K562 (cell line): Measurements from ENCODE around the gene SCNN1B. TPM values are rescaled to one million over a fixed set of nuclear protein-coding genes. Genes with fewer than 3 reads are reported as not detected.

Experiments
- ATAC-seq: fragments of 200-7000 bp; cut with Tn5 transposase; 3 replicates; pipeline ENCODE4 v1.9.1; 2020; ENCODE audit warnings: moderate library complexity
- BruUV-seq: library from RNA; stranded (reverse); fragments of 400-500 nt; replicated peaks from 2 replicates; lab custom pipeline; 2021; lab: Mats Ljungman, UMichigan
- CTCF ChIA-PET: fragments of 300-600 bp; formaldehyde crosslinking; extraction: SDS; loops from one replicate; lab custom pipeline; 2021; ENCODE audit warnings: low intra/inter-chr PET ratio; lab: Yijun Ruan, JAX
- POLR2A ChIA-PET: fragments of 300-600, 350-650 bp; sonication (Branson Sonifier 250); formaldehyde crosslinking; extraction: SDS; loops from one replicate; lab custom pipeline; 2021; ENCODE audit warnings: antibody characterized with exemption, inconsistent platforms; lab: Yijun Ruan, JAX
- DNase-seq, 4 experiments: peaks; one replicate each; pipeline versions ENCODE4 v3.0.0 to v3.0.0-alpha.2; 2011 to 2018; ENCODE audit warnings: low spot score in 3 of 4, mixed read lengths in 3 of 4; ENCODE audit errors: extremely low read depth in 1 of 4
- FAIRE-seq: peaks from 2 replicates; lab custom pipeline; 2011; peaks lifted over from hg19 to GRCh38; lab: Jason Lieb, UNC
- H2AFZ ChIP-seq: 2 replicates; pipeline ENCODE4 v1.6.0; 2011; ENCODE audit warnings: low read depth, low read length, control low read depth, inconsistent platforms
- H3K27ac ChIP-seq: fragments of 200-600 bp; 3 replicates; pipeline ENCODE4 v1.8.0; 2011; ENCODE audit warnings: low read depth, mild to moderate bottlenecking, control low read depth, inconsistent platforms, low read length, moderate library complexity, mixed read lengths; ENCODE audit errors: extremely low read depth
- H3K27me3 ChIP-seq, 2 experiments: fragments of 300-600 bp in 1 of 2; 2 replicates in 1 of 2; 3 replicates in 1 of 2; pipeline versions ENCODE4 v1.6.0 to v1.8.0; 2011; ENCODE audit warnings: inconsistent platforms in 2 of 2, low read length in 2 of 2, mild to moderate bottlenecking in 1 of 2, mixed read lengths in 1 of 2, moderate library complexity in 1 of 2; ENCODE audit not compliant: control insufficient read depth in 2 of 2, insufficient read depth in 2 of 2
- H3K36me3 ChIP-seq: fragments of 300-600 bp; 3 replicates; pipeline ENCODE4 v1.8.0; 2011; ENCODE audit warnings: mild to moderate bottlenecking, low read length, inconsistent platforms; ENCODE audit not compliant: control insufficient read depth, insufficient read depth
- H3K4me1 ChIP-seq, 2 experiments: fragments of 200-600 bp in 1 of 2; replicated peaks in 1 of 2; 2 replicates in 1 of 2; 3 replicates in 1 of 2; pipeline versions ENCODE4 v1.5.1 to v1.8.0; 2011; ENCODE audit warnings: inconsistent platforms in 2 of 2, low read length in 2 of 2, mild to moderate bottlenecking in 1 of 2, mixed read lengths in 1 of 2, moderate library complexity in 1 of 2; ENCODE audit not compliant: control insufficient read depth in 2 of 2, insufficient read depth in 2 of 2
- H3K4me2 ChIP-seq: 2 replicates; pipeline ENCODE4 v1.6.1; 2011; ENCODE audit warnings: low read length, control low read depth, inconsistent platforms, mixed read lengths; ENCODE audit not compliant: insufficient read depth
- H3K4me3 ChIP-seq: fragments of 200-600 bp; sonication (generic), shearing (Covaris generic); 2 replicates; pipeline ENCODE4 v1.5.1; 2016; ENCODE audit warnings: control low read depth, inconsistent platforms
- H3K79me2 ChIP-seq: fragments of 200-600 bp; 3 replicates; pipeline ENCODE4 v1.8.0; 2011; ENCODE audit warnings: low read length, inconsistent platforms; ENCODE audit not compliant: control insufficient read depth, insufficient read depth
- H3K9ac ChIP-seq, 2 experiments: 2 replicates each; pipeline versions ENCODE4 v1.6.0 to v1.6.1; 2011; ENCODE audit warnings: low read depth in 2 of 2, low read length in 2 of 2, control low read depth in 1 of 2, inconsistent platforms in 1 of 2, mild to moderate bottlenecking in 1 of 2, mixed read lengths in 1 of 2; ENCODE audit not compliant: insufficient read depth in 1 of 2
- H3K9me1 ChIP-seq: one replicate; pipeline ENCODE4 v1.6.0; 2011; ENCODE audit warnings: inconsistent platforms, mild to moderate bottlenecking, low read length, moderate library complexity; ENCODE audit not compliant: control insufficient read depth, insufficient read depth
- H3K9me3 ChIP-seq: replicated peaks from 2 replicates; pipeline ENCODE4 v1.5.1; 2011; ENCODE audit warnings: low read depth, low read length, inconsistent platforms; ENCODE audit not compliant: control insufficient read depth, insufficient read depth
- H4K20me1 ChIP-seq: replicated peaks from 2 replicates; pipeline ENCODE4 v1.6.1; 2011; ENCODE audit warnings: low read length, inconsistent platforms, mixed read lengths; ENCODE audit not compliant: control insufficient read depth, insufficient read depth
- FOXK2 ChIP-seq, 2 experiments: fragments of 450-650 bp; IDR thresholded peaks in 1 of 2; conservative IDR thresholded peaks in 1 of 2; 2 replicates each; pipeline ENCODE4 v1.6.1; 2016; ENCODE audit warnings: low read depth in 2 of 2, mild to moderate bottlenecking in 1 of 2
- NFYB ChIP-seq: IDR thresholded peaks from 2 replicates; pipeline ENCODE4 v1.6.1; 2011; ENCODE audit warnings: mild to moderate bottlenecking, moderate library complexity; ENCODE audit not compliant: insufficient read length; ENCODE audit errors: extremely low read depth
- PHF20 ChIP-seq: fragments of 450-650 bp; IDR thresholded peaks from 2 replicates; pipeline ENCODE4 v1.6.1; 2018; ENCODE audit not compliant: partially characterized antibody
- ZNF778 ChIP-seq: fragments of 450-650 bp; formaldehyde crosslinking; IDR thresholded peaks from 2 replicates; pipeline ENCODE4 v1.4.0; 2020; ENCODE audit warnings: mild to moderate bottlenecking, moderate library complexity
- ZNF780A ChIP-seq: fragments of 250-450 bp; sonication (Bioruptor Pico); IDR thresholded peaks from 2 replicates; pipeline ENCODE4 v1.5.0; 2021; ENCODE audit warnings: mild to moderate bottlenecking
- WGBS: fragments of 100-300 bp; shearing (Covaris generic); methylation state at CpG from one replicate; pipeline ENCODE4 v1.1.6; 2016; ENCODE audit warnings: low coverage, mixed read lengths; ENCODE audit not compliant: insufficient coverage; ENCODE audit errors: missing lambda C conversion rate; 5-methylcytosine and 5-hydroxymethylcytosine counted together
- in situ Hi-C: fragments of 300-500 bp; cut with MboI; formaldehyde crosslinking; loops from 4 replicates; pipeline ENCODE4 v1.15.0; 2018; ENCODE audit warnings: inconsistent platforms, mixed read lengths
- intact Hi-C: fragments of 100-400 bp; cut with micrococcal nuclease; formaldehyde crosslinking; loops from 2 replicates; pipeline ENCODE4 v1.14.2; 2022
- polyA plus RNA-seq, 8 experiments: library from polyadenylated mRNA; depleted of rRNA in 4 of 8; stranded (reverse) in 5 of 8; unstranded in 3 of 8; fragments of >200 nt; fragmentation: Nextera tagmentation in 2 of 8; fragmentation: Illumina TruSeq in 1 of 8; extraction: Ambion mirVana in 2 of 8; extraction: Trizol in 1 of 8; gene quantifications; 2 replicates each; pipeline versions ENCODE4 v1.2.1 to v1.2.3, GENCODE V29; 2011 to 2014; ENCODE audit warnings: inconsistent platforms in 1 of 8, missing spikeins in 1 of 8
- total RNA-seq, 7 experiments: library from RNA; depleted of rRNA in 6 of 7; stranded (reverse); fragments of >200 nt in 6 of 7; fragmentation: Illumina TruSeq in 2 of 7; extraction: Trizol in 2 of 7; gene quantifications; 2 replicates each; pipeline versions ENCODE4 v1.2.1 to v1.2.3, GENCODE V29; 2011 to 2021; ENCODE audit warnings: low replicate concordance in 1 of 7
- TF ChIP-seq, protein P1 (sequence below), 2 experiments: fragments of 450-650 bp in 1 of 2; sonication (generic) in 1 of 2; formaldehyde crosslinking in 1 of 2; IDR thresholded peaks; 2 replicates each; pipeline versions ENCODE4 v1.7.1 to v1.9.0; 2016 to 2022; ENCODE audit warnings: inconsistent platforms in 1 of 2, mild to moderate bottlenecking in 1 of 2, missing genetic modification reagents in 1 of 2
- TF ChIP-seq, protein P2 (sequence below): fragments of 250-450 bp; sonication (Bioruptor Pico); IDR thresholded peaks from 2 replicates; pipeline ENCODE4 v1.4.0; 2020; ENCODE audit warnings: mild to moderate bottlenecking, moderate library complexity

SCNN1B gene
- total and polyA plus RNA-seq, 9 of the 15 experiments (the other 6 are each of a cell fraction or from before 2014, with no cell fraction given) = not detected

DNA sequence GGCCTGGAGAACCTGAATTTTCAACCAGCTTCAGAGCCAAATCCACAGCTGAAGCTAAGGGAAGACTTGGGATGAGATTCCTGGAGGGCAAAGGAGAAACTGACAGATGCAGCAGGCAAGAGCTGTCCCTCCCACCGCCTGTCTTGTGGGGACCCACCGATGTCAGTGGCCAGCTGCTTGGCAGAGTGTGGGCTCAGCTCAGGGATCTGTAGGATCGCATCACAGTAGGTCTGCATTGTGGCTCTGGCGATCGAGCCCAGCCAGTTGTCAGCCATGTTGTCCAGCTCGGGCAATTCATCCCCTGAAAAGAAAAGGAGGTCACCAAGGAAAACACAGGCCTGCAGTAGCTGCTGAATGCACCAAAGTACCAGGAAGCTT, 90.1 kb downstream of the SCNN1B start:
- Histone ChIP-seq H4K20me1 (no peaks in the 10 kb centered on the region; the same call in 1 of the 2 replicates), H3K79me2 (no peaks in the 10 kb centered on the region), H3K27me3 (no peaks in the 10 kb centered on the region), H3K27ac (no peak overlapping the region), H2AFZ (no peak overlapping the region), H3K4me2 (no peak overlapping the region), H3K4me3 (no peak overlapping the region), H3K9me1 (peaks cover 2% of the 10 kb centered on the region), H3K4me1 (no peaks in the 10 kb centered on the region), H3K36me3 (peaks cover 40% of the 10 kb centered on the region; the same call in 1 of the 3 replicates), H3K9ac (no peak overlapping the region; a peak in 1 of 4 replicates), H3K9me3 (no peaks in the 10 kb centered on the region)
- ChIA-PET POLR2A (interaction anchor here (0.5 to 0.8 kb wide), 4 partner anchors 11 to 693 kb away, joined by 3 to 7 read pairs (median 4); no protein-coding TSS in a partner anchor), CTCF (no interaction called here)
- intact Hi-C loops (no loop called here), in situ Hi-C loops (no loop called here)
- no peak for FAIRE-seq
- ATAC-seq = no peak
- BruUV-seq = no TSS peak
- 94% methylated on average over 6 of the region's 6 CpGs for WGBS
- TF ChIP-seq, protein P1, sequence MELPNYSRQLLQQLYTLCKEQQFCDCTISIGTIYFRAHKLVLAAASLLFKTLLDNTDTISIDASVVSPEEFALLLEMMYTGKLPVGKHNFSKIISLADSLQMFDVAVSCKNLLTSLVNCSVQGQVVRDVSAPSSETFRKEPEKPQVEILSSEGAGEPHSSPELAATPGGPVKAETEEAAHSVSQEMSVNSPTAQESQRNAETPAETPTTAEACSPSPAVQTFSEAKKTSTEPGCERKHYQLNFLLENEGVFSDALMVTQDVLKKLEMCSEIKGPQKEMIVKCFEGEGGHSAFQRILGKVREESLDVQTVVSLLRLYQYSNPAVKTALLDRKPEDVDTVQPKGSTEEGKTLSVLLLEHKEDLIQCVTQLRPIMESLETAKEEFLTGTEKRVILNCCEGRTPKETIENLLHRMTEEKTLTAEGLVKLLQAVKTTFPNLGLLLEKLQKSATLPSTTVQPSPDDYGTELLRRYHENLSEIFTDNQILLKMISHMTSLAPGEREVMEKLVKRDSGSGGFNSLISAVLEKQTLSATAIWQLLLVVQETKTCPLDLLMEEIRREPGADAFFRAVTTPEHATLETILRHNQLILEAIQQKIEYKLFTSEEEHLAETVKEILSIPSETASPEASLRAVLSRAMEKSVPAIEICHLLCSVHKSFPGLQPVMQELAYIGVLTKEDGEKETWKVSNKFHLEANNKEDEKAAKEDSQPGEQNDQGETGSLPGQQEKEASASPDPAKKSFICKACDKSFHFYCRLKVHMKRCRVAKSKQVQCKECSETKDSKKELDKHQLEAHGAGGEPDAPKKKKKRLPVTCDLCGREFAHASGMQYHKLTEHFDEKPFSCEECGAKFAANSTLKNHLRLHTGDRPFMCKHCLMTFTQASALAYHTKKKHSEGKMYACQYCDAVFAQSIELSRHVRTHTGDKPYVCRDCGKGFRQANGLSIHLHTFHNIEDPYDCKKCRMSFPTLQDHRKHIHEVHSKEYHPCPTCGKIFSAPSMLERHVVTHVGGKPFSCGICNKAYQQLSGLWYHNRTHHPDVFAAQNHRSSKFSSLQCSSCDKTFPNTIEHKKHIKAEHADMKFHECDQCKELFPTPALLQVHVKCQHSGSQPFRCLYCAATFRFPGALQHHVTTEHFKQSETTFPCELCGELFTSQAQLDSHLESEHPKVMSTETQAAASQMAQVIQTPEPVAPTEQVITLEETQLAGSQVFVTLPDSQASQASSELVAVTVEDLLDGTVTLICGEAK (IDR thresholded peaks at IDR 0.05) = no peak
- TF ChIP-seq, protein P1 (CRISPR knock-in tag; IDR thresholded peaks at IDR 0.05) = no peak
- TF ChIP-seq, protein P2, sequence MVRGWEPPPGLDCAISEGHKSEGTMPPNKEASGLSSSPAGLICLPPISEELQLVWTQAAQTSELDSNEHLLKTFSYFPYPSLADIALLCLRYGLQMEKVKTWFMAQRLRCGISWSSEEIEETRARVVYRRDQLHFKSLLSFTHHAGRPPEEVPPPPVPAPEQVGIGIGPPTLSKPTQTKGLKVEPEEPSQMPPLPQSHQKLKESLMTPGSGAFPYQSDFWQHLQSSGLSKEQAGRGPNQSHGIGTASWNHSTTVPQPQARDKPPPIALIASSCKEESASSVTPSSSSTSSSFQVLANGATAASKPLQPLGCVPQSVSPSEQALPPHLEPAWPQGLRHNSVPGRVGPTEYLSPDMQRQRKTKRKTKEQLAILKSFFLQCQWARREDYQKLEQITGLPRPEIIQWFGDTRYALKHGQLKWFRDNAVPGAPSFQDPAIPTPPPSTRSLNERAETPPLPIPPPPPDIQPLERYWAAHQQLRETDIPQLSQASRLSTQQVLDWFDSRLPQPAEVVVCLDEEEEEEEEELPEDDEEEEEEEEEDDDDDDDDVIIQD (CRISPR knock-in tag) = no peak
- TF ChIP-seq FOXK2 (conservative IDR thresholded peaks at IDR 0.05 in 1 of 2, IDR thresholded peaks at IDR 0.05 in 1 of 2; ENCODE audit: low read depth in 2 of 2) (no peak), ZNF778 (no peak), ZNF780A (no peak), NFYB (no peak), PHF20 (no peak)
- no peak for DNase-seq
